GM19397 (cell line): ENCODE measurements around the gene RUFY2.
"Not testable (repeated sequence)": the region's sequence is repeated elsewhere in the genome, so short reads cannot be mapped to it uniquely, and the experiment has no call there.

Source experiments
- ATAC-seq: cut with Tn5 transposase; IDR thresholded peaks from one replicate; pipeline ENCODE4 v1.9.1; 2021; ENCODE audit warnings: mild to moderate bottlenecking, moderate library complexity; ENCODE audit not compliant: unreplicated experiment

Gene RUFY2

GRCh38 chr10:68329506-68329861 lies 77.6 kb downstream of the RUFY2 start:
- no peak for ATAC-seq

GRCh38 chr10:68327889-68328786 lies 78.9 kb downstream of the RUFY2 start:
- no peak for ATAC-seq

- not testable (repeated sequence) for ATAC-seq
These were observed 82.7 kb downstream of the RUFY2 start for GRCh38 chr10:68324396-68324795.

DNA sequence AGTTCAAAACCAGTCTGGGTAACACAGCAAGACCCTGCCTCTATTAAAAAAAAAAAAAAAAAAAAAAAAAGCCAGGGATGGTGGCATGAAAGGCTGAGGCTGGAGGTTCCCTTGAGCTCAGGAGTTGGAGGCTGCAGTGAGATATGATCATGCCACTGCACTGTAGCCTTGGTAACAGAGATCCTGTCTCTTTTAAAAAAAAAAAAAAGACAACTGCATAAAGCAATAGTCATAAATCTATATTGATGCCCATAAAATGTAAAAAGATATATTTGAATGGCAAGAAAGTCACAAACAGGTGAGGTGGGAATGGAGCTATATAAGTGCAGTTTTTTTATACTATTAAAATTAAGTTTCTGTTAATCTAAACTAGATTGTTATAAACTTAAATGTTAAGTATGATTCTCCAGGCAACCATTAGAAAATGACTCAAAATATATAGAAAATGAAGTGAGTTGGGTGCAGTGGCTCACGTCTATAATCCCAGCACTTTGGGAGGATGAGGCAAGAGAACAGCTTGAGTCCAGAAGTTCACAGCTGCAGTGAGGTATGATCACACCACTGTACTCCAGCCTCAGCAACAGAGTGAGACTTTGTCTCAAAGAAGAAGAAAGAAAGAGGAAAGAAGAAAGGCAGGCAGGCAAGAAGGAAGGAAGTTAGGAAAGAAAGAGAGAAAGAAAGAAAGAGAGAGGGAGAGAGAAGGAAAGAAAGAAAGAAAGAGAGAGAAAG lies 88.6 kb downstream of the RUFY2 start:
- ATAC-seq, result no peak

DNA sequence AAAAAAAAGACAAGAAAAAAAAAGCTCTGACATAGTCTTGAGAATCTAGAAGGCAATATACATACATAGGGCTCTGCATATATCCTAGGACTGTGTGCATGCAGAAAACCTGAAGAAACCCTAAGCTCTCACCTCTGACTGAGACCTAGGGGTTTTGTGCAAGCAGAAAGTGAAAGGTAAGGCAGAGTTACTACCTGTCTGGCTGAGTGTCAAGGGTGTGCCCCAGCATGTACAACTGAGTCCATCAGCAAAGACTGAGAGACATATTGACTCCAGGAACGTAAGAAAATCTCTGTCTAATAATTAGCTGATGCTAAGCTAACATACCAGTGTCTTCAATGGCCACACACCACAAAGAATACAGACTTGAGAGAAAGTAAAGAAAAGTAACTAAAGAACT lies 91.5 kb downstream of the RUFY2 start:
- ATAC-seq, result no peak

GRCh38 chr10:68314930-68315329 lies 92.1 kb downstream of the RUFY2 start:
- not testable (repeated sequence) for ATAC-seq

GRCh38 chr10:68310531-68310930 lies 96.5 kb downstream of the RUFY2 start:
- no peak for ATAC-seq

GRCh38 chr10:68305854-68306253 lies 101.2 kb downstream of the RUFY2 start:
- no peak for ATAC-seq

- no peak for ATAC-seq
These were observed 103.1 kb downstream of the RUFY2 start for GRCh38 chr10:68303849-68304412.

DNA sequence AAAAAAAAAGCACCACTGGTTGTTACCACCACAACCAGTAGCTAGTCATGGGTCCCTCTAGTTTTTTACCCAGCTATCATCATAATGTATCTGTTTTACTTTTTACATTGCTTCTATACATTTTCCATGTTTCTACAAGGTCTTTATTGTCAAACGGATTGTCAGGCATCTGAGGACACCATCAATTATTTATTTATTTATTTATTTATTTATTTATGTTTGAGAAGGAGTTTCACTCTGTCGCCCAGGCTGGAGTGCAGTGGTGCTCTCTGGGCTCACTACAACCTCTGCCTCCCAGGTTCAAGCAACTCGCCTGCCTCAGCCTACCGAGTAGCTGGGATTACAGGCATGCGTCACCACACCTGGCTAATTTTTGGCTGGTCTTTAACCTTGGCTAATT lies 104.2 kb downstream of the RUFY2 start:
- no peak for ATAC-seq

DNA sequence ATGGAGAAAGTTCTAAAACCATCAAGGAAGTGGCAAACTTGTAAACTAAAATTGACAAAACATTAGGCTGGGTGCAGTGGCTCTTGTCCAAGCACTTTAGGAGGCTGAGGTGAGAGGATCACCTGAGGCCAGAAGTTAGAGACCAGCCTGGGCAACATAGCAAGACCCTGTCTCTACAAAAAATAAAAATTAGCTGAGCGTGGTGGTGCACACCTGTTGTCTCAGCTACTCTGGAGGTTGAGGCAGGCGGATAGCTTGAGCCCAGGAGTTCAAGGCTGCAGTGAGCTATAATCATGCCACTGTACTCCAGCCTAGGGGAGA lies 104.6 kb downstream of the RUFY2 start:
- no peak for ATAC-seq

DNA sequence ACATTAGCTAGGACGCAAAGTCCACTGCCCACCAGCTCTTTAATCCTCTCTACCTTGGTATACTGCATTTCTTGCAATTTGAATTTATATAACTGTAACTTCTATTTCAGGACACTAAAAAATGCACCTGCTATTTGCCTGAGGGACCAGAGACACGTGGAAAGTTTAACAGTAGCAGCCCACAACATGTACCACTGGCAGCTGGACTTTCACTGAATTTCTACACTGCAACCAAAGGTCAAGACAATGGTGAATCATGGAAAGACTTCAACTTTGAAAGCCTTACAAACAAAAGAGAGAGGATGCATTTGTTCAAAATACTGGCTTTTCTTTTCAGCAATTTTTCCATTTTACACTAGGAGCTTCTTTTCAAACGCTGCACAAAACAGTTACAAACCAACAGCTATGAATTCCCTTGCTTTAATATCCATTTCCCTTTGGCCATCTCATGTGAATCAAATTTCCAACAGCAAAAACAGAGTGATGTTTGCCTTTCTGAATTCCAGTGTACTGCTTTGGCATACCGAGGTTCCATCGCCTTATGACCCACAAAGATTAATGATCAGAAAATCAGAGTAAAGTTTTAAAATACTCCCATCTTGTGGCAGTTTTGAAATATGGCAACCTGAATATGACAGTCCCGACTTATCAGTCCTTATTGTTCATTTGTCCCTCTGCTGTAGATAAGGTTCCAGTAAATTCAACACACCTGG lies 105.1 kb downstream of the RUFY2 start:
- ATAC-seq, result no peak

GRCh38 chr10:68301301-68301700 lies 105.8 kb downstream of the RUFY2 start:
- ATAC-seq, result no peak

DNA sequence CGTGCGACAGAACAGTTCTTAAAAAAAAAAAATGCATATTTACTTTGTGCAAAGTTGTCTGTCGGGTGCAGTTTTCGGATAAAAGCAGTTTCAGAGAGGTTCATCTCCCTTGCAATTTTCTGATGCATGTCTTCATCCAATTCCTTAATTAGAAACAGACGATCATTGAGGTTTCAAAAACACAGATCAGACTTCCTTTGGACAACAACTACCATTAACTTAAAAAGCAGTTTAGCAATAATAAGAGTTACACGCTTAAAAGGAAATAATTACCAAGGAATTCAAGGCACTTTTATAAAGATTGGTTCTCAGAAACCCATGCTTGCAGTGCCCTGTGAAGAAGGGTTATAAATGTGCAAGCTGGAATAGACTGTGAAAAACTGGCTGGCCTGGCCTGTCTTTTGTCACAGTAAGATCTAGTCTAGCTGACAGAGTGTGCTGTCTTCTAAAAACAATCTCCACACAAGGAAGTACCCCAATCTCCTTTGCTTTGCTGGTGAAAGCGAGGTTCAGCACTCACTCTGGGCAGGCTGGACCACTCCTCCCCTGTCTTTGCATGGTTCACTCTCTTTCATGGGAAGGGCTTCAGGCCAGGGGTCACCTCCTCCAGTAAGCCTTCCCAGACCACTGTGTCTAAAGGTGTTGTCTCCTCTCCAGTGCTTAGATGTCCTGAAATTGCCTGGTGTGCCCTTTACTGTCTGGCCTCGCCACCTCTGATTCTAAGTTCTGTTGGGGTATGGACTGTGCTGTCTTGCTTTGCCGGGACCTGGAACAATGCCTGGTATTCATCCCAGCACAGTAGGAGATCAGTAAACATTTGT lies 110.0 kb downstream of the RUFY2 start:
- ATAC-seq, result no peak
